Neural crest cell (in vitro differentiated cells): ENCODE results near the gene DDAH1. TPM values are rescaled to one million over a fixed set of nuclear protein-coding genes. Genes with fewer than 3 reads are reported as not detected.

Source experiments
- DNase-seq: peaks from one replicate; pipeline ENCODE4 v3.0.0; 2021; ENCODE audit warnings: low read depth, mixed read lengths, low spot score
- H3K27ac Mint-ChIP-seq: one replicate; pipeline ENCODE4 v1.8.0; 2021; ENCODE audit warnings: mild to moderate bottlenecking, mixed read lengths; ENCODE audit not compliant: unreplicated experiment
- H3K27me3 Mint-ChIP-seq: 2 replicates; pipeline ENCODE4 v1.8.0; 2021; ENCODE audit warnings: low read depth, mild to moderate bottlenecking, mixed read lengths
- H3K36me3 Mint-ChIP-seq: 2 replicates; pipeline ENCODE4 v1.8.0; 2021; ENCODE audit warnings: low read depth, mild to moderate bottlenecking, mixed read lengths
- H3K4me1 Mint-ChIP-seq: 2 replicates; pipeline ENCODE4 v1.8.0; 2021; ENCODE audit warnings: mixed read lengths
- H3K4me3 Mint-ChIP-seq: one replicate; pipeline ENCODE4 v1.8.0; 2021; ENCODE audit warnings: mild to moderate bottlenecking, mixed read lengths
- H3K9me3 Mint-ChIP-seq: 2 replicates; pipeline ENCODE4 v1.8.0; 2021; ENCODE audit warnings: mixed read lengths
- CTCF ChIP-seq: fragments of 200-600 bp; sonication (generic); conservative IDR thresholded peaks from 2 replicates; pipeline ENCODE4 v1.5.0; 2021; ENCODE audit warnings: antibody characterized with exemption, mild to moderate bottlenecking
- total RNA-seq: library from RNA; stranded (reverse); gene quantifications from 2 replicates; pipeline ENCODE4 v1.2.1, GENCODE V29; 2021

DDAH1 gene
- total RNA-seq, 1 donor from 2014 or later = 22.3 TPM

DNA sequence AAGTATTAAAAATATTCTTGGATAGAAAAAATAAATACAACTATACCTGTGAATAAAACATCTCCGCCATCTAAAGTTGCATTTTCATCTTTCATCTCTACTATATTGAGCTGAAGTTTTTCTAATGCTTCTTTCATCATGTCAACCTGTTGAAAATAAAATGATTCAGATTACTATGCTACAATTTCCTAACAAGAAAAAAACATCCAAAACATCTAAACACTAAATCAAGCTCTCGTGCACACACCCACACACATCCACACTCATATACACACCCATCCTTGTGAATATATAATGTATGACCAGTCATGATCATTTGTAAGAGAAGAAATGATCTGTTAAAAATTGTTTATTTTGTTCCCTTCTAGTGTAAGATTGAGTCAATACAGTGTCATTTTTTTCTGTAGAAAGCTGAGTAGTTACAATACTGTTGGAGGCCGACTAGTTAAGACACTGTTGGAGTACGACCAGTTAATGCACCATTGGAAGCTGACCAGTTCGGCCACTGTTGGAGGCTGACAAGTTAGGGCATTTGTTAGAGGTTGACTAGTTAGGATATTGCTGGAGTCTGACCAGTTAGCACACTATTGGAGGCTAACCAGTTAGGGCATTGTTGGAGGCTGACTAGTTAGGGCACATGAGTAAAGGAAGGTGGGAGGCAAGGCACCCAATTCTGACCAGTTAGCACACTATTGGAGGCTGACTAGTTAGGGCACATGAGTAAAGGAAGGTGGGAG lies 106.1 kb downstream of the DDAH1 start:
- H3K36me3 Mint-ChIP-seq = no peaks in the 10 kb centered on the region
- no peak for DNase-seq
- no peak overlapping the region for H3K4me3 Mint-ChIP-seq
- H3K27me3 Mint-ChIP-seq = no peaks in the 10 kb centered on the region
- H3K27ac Mint-ChIP-seq = no peak overlapping the region
- no peak for TF ChIP-seq CTCF
- no peaks in the 10 kb centered on the region for H3K9me3 Mint-ChIP-seq
- H3K4me1 Mint-ChIP-seq = peaks cover 20% of the 10 kb centered on the region

DNA sequence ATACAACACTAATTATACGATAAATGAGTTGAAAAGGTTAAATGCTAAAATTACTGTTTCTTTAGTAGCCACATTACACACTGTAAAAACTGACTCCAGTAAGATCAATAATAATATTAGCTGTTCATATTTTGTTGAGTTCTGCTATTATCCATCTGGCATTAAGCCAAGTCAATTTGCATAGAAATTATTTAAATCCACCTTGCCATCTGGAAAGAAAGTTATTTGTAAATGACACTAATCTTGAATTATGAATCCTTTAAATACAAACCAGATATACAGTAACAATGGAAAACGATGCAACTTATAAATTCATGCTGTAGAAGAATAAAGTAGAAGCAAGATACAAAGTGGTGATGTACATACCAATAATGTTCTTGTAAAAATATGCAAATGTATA lies 107.1 kb downstream of the DDAH1 start:
- Mint-ChIP-seq H3K27me3 (no peaks in the 10 kb centered on the region), H3K4me3 (no peak overlapping the region), H3K27ac (no peak overlapping the region), H3K9me3 (no peaks in the 10 kb centered on the region), H3K36me3 (no peaks in the 10 kb centered on the region), H3K4me1 (peaks cover 21% of the 10 kb centered on the region)
- no peak for DNase-seq
- TF ChIP-seq CTCF = no peak

DNA sequence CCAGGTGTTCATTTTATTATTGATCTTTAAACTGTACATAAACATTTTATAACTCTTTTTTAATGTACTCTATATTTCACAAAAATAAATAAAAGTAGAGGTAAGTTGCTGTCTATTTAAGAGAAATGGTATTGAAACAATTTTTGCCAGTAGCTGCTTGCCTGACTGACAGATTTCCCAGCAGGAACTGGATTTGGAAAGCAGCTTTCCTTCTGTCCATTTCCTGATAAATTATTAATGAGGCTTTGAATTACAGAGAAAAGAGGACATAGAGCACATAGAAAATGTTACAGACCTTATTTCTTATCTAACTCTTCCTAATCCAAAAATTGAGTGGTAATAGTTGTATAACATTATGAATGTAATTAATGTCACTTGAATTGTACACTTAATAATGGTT lies 108.8 kb downstream of the DDAH1 start:
- Mint-ChIP-seq H3K4me1 (peaks cover 21% of the 10 kb centered on the region), H3K4me3 (no peak overlapping the region), H3K27ac (no peak overlapping the region), H3K9me3 (no peaks in the 10 kb centered on the region), H3K36me3 (no peaks in the 10 kb centered on the region), H3K27me3 (no peaks in the 10 kb centered on the region)
- TF ChIP-seq CTCF = no peak
- DNase-seq = no peak

GRCh38 chr1:85352055-85352454 lies 112.9 kb downstream of the DDAH1 start:
- Mint-ChIP-seq H3K4me3 (no peak overlapping the region), H3K36me3 (peaks cover 15% of the 10 kb centered on the region), H3K4me1 (peaks cover 20% of the 10 kb centered on the region), H3K27me3 (no peaks in the 10 kb centered on the region), H3K27ac (no peak overlapping the region), H3K9me3 (peaks cover 6% of the 10 kb centered on the region)
- TF ChIP-seq CTCF = no peak
- DNase-seq = no peak

DNA sequence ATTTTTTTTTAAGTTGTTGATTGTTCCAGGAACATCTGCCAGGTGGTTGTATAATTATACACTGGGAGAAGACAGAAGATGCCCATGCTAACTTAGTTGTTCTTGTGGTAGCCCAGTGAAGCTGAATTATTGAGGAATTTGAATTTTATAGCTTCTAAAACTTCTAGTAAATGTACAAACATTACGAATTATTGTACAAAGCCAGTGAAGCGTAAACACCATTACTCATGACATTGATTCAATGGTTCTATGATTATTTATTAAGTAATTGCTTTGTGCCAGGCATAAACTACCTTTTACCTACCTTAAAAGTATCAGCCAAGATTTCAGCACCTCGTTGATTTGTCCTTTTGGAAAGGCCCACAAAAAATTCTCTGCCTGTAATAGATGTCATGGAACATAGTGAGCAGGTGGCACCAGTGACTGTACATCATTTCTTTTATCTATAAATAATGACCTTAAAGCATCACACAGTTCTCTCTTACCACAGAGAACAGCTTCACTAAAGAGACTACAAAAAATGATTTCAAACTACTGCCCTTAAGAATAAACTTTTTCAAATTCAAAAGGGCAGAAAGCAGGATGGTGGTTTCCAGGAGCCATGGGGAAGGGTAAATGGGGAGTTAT lies 113.6 kb downstream of the DDAH1 start:
- H3K36me3 Mint-ChIP-seq = peaks cover 15% of the 10 kb centered on the region
- TF ChIP-seq CTCF = no peak
- H3K4me3 Mint-ChIP-seq = no peak overlapping the region
- peaks cover 6% of the 10 kb centered on the region for H3K9me3 Mint-ChIP-seq
- H3K27ac Mint-ChIP-seq = no peak overlapping the region
- H3K4me1 Mint-ChIP-seq = peaks cover 13% of the 10 kb centered on the region
- no peak for DNase-seq
- H3K27me3 Mint-ChIP-seq = no peaks in the 10 kb centered on the region
